AG04450 (cell line): Measurements from ENCODE around the gene WDR19. TPM values are rescaled to one million over a fixed set of nuclear protein-coding genes. Genes with fewer than 3 reads are reported as not detected.
"Not testable (repeated sequence)": the region's sequence is repeated elsewhere in the genome, so short reads cannot be mapped to it uniquely, and the experiment has no call there.

Source experiments
- CTCF ChIA-PET: fragments of 300-600, 350-600 bp; formaldehyde crosslinking; extraction: SDS; loops from one replicate; lab custom pipeline; 2022; ENCODE audit warnings: antibody characterized with exemption, inconsistent platforms; lab: Charles Lee
- POLR2A ChIA-PET: fragments of 350-600 bp; formaldehyde crosslinking; extraction: SDS; loops from one replicate; lab custom pipeline; 2021; ENCODE audit warnings: antibody characterized with exemption, inconsistent platforms; lab: Yijun Ruan, JAX
- DNase-seq: peaks from one replicate; pipeline ENCODE4 v3.0.0-alpha.2; 2011; ENCODE audit warnings: low read depth, low spot score
- H3K27ac ChIP-seq: one replicate; pipeline ENCODE4 v1.5.1; 2012; ENCODE audit warnings: low read depth, low read length, control low read depth
- H3K27me3 ChIP-seq: one replicate; pipeline ENCODE4 v1.6.0; 2012; ENCODE audit warnings: low read length; ENCODE audit not compliant: control insufficient read depth, insufficient read depth
- H3K4me3 ChIP-seq: 2 replicates; pipeline ENCODE4 v1.5.1; 2011; ENCODE audit warnings: mild to moderate bottlenecking, low read depth, low read length, control low read depth
- H3K9me3 ChIP-seq: 2 replicates; pipeline ENCODE4 v1.5.1; 2012; ENCODE audit warnings: low read length; ENCODE audit not compliant: control insufficient read depth, insufficient read depth
- polyA plus RNA-seq: library from polyadenylated mRNA; depleted of rRNA; stranded (reverse); fragments of >200 nt; gene quantifications from 2 replicates; pipeline ENCODE4 v1.2.3, GENCODE V29; 2011
- TF ChIP-seq, protein P1 (sequence below): IDR thresholded peaks from 2 replicates; pipeline ENCODE4 v1.5.1; 2011; ENCODE audit warnings: low read depth, low read length, control low read depth, inconsistent platforms

Gene WDR19
- polyA plus RNA-seq, 1 experiment: 48.9 TPM

DNA sequence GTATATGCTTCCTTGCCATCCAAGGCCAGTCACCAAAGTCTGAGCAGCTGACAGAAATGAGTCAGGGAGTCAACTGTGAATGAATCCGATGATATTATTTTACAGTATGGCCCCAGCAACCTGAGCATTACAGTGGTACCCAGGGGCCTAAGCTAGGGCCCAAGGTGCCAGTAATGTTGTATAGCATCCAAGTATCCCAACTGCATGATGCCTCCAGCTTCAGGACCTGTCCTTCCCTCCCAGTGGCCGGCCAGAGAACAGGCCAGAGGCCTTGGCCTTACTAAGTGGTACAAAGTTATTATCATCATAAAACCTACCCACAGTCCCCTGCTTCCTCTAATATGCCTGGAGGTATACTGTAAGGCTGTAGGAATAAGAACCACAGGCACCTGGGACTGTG is 103.9 kb downstream of the WDR19 start:
- no peak for DNase-seq
- Histone ChIP-seq H3K27me3 (no peaks in the 10 kb centered on the region), H3K27ac (no peak overlapping the region), H3K9me3 (no peaks in the 10 kb centered on the region), H3K4me3 (no peak overlapping the region)
- CTCF ChIA-PET: no interaction called here
- TF ChIP-seq, protein P1, sequence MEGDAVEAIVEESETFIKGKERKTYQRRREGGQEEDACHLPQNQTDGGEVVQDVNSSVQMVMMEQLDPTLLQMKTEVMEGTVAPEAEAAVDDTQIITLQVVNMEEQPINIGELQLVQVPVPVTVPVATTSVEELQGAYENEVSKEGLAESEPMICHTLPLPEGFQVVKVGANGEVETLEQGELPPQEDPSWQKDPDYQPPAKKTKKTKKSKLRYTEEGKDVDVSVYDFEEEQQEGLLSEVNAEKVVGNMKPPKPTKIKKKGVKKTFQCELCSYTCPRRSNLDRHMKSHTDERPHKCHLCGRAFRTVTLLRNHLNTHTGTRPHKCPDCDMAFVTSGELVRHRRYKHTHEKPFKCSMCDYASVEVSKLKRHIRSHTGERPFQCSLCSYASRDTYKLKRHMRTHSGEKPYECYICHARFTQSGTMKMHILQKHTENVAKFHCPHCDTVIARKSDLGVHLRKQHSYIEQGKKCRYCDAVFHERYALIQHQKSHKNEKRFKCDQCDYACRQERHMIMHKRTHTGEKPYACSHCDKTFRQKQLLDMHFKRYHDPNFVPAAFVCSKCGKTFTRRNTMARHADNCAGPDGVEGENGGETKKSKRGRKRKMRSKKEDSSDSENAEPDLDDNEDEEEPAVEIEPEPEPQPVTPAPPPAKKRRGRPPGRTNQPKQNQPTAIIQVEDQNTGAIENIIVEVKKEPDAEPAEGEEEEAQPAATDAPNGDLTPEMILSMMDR: no peak
- POLR2A ChIA-PET: no interaction called here

DNA sequence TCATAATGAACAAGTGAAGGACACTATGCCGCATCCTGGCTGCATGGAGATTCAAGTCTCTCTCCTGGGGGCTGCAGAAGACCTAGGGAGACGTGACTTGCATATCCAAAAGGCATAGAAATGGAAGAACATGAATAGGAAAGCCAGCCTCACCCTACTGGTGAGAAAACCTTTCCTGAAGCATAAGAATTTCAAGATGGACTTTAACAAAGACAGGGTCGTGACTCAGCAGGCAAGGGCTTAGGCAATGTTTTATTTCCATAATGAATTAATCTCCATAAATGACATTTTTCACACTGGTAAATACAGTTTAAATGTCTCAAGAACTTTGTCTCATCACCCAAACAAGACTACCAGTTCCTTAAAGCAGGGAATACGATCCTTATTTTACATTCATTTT is 104.9 kb downstream of the WDR19 start:
- no peak overlapping the region for H3K4me3 ChIP-seq
- TF ChIP-seq, protein P1: no peak
- POLR2A ChIA-PET: no interaction called here
- no peak overlapping the region for H3K27ac ChIP-seq
- no peak for DNase-seq
- H3K9me3 ChIP-seq: no peaks in the 10 kb centered on the region
- CTCF ChIA-PET: no interaction called here
- H3K27me3 ChIP-seq: no peaks in the 10 kb centered on the region

DNA sequence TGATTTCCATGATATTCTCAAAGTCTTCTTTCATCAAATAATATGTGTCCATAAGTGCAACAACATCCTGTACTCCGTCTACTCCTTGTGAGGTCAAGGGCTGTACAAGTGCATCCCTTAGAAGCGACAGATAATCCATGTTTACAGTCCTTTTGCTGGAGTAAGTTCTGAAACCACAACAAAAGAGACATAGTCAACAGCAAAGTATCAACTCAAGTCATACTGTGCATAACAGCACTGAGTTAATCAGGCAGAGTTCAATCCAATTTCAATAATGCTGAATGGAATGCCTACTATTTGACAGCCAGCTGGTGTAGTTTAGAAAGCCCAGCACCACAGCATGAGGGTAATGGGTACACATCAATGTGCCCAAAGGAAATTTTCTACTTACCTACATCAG is 109.4 kb downstream of the WDR19 start:
- TF ChIP-seq, protein P1: no peak
- Histone ChIP-seq H3K4me3 (no peak overlapping the region), H3K27me3 (no peaks in the 10 kb centered on the region), H3K9me3 (no peaks in the 10 kb centered on the region), H3K27ac (no peak overlapping the region)
- CTCF ChIA-PET: no interaction called here
- DNase-seq: no peak
- POLR2A ChIA-PET: no interaction called here

DNA sequence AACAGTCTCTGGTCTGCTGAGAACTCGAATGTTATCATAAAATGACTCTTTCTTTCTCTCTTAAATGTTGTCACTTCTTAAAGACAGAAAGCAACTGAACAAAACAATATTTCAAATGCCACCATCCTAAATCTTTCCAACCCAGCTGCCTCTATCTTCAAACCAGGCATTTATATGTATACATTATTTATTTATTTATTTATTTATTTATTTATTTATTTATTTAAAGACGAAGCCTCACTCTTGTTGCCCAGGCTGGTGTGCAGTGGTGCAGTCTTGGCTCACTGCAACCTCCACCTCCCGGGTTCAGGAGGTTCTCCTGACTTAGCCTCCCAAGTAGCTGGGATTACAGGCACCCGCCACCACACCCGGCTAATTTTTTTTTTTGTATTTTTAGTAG is 110.1 kb downstream of the WDR19 start:
- H3K27ac ChIP-seq, DNase-seq, H3K9me3 ChIP-seq, H3K27me3 ChIP-seq, CTCF ChIA-PET, H3K4me3 ChIP-seq, POLR2A ChIA-PET: not testable (repeated sequence)

DNA sequence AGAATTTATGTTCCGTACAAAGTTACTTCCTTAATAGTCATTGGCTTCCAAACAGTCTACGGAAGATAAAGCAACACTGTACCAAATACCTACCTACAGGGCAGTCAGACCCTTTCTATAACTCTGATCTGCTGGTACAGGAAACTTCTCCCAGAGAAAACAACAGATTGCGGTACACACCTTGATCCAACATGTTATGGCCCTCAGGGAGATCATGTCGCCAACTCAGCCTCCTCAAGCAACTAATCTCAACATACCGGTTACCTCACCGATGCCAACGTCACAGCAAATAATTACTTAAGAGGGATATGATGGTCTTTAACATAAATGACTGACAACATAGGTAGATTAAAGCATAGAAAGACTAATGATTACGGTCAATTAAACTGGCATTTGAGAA is 113.5 kb downstream of the WDR19 start:
- no peak for DNase-seq
- Histone ChIP-seq H3K4me3 (no peak overlapping the region), H3K27me3 (no peaks in the 10 kb centered on the region), H3K27ac (no peak overlapping the region), H3K9me3 (no peaks in the 10 kb centered on the region)
- ChIA-PET CTCF (no interaction called here), POLR2A (no interaction called here)
- TF ChIP-seq, protein P1: no peak

DNA sequence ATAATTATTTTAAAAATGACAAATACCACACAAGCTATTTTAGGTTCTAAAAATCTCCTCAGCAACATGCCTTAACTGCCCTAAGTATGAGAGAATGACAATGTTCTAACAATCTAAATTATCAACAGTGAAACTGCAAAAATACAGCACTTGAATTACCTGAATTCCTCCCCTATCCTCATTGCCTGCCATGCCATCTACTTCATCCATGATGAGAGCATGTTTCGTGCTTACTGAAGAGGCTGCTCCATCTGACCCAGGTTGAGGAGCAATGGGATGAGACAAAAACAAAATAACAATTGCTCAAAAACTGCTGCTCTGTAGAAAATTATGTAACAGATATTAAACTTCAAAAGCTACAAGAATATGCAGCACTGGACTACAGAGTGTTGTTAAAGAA is 120.6 kb downstream of the WDR19 start:
- CTCF ChIA-PET: no interaction called here
- POLR2A ChIA-PET: no interaction called here
- Histone ChIP-seq H3K4me3 (no peak overlapping the region), H3K27me3 (no peaks in the 10 kb centered on the region), H3K27ac (no peak overlapping the region), H3K9me3 (no peaks in the 10 kb centered on the region)
- TF ChIP-seq, protein P1: no peak
- no peak for DNase-seq
